ENCODE measurements around the gene TSLP.

GRCh38 chr5:111077678-111078077 is 6.2 kb downstream of the TSLP start:
- no peak for TF ChIP-seq CTCF (IDR thresholded peaks at IDR 0.05)
- TF ChIP-seq EZH2 (IDR thresholded peaks at IDR 0.05; ENCODE audit: borderline replicate concordance, insufficient read depth, low read depth, low read length, poor library complexity, severe bottlenecking) = no peak

Data from B cell (primary cell).